HEK293T (cell line): ENCODE measurements around the gene IFIT3.

Experiments
- ARNT ChIP-seq: fragments of 450-650 bp; IDR thresholded peaks from 2 replicates; pipeline ENCODE4 v1.6.1; 2017; ENCODE audit warnings: mild to moderate bottlenecking
- SUZ12 ChIP-seq: fragments of 450-650 bp; IDR thresholded peaks from 2 replicates; pipeline ENCODE4 v1.6.1; 2016; ENCODE audit warnings: mild to moderate bottlenecking

DNA sequence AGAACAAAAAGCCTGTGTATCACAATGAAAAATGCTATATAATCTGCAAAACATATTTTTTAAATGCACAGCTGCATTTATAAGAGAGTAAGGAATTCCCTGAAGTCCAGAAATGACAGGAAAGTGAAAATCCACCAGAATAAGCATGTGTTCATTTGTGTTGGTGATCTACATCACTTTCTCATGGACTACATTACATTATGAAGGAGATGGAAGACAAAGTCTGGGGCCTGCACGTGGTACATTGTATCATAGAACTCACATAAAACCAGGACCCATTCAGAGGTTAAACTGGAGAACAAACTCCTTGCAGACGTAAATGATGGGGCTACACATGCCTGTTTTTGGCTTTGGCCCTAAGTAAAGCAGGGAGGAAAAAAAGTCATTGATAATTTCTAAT is 16.4 kb downstream of the IFIT3 start:
- TF ChIP-seq ARNT (no peak), SUZ12 (no peak)
